SW480 (cell line): ENCODE results near the gene AGRN.
A peak's percentile ranks its signal among the peaks of the same experiment; 100 is the strongest.
"Not testable (repeated sequence)": the region's sequence is repeated elsewhere in the genome, so short reads cannot be mapped to it uniquely, and the experiment has no call there.

Experiments used
- DNase-seq: peaks from one replicate; pipeline ENCODE4 v3.0.0-alpha.2; 2016; ENCODE audit warnings: low spot score

AGRN gene

GRCh38 chr1:1067284-1067859 lies 47.5 kb downstream of the AGRN start:
- DNase-seq = no peak

- DNase-seq = peak; percentile 61
These were observed 48.1 kb downstream of the AGRN start for GRCh38 chr1:1067860-1068516.

- DNase-seq = peak; percentile 75
These were observed 48.7 kb downstream of the AGRN start for GRCh38 chr1:1068517-1069055.

- DNase-seq = peak; percentile 92
These were observed 49.3 kb downstream of the AGRN start for GRCh38 chr1:1069056-1069710.

- DNase-seq = no peak
These were observed 50.1 kb downstream of the AGRN start for GRCh38 chr1:1069711-1070676.

GRCh38 chr1:1071486-1072298 lies 51.8 kb downstream of the AGRN start:
- no peak for DNase-seq

- DNase-seq = no peak
These were observed 52.5 kb downstream of the AGRN start for GRCh38 chr1:1072299-1072848.

GRCh38 chr1:1072849-1073742 lies 53.2 kb downstream of the AGRN start:
- no peak for DNase-seq

GRCh38 chr1:1073743-1074587 lies 54.0 kb downstream of the AGRN start, which contains the start of gene RNF223:
Gene RNF223, minus strand, starts transcription at chr1:1074306. Its CDS starts 1,740 bp downstream, at chr1:1072566.
- peak; percentile 86 for DNase-seq

GRCh38 chr1:1074631-1075147 lies 54.8 kb downstream of the AGRN start:
- no peak for DNase-seq

- DNase-seq = no peak
These were observed 55.4 kb downstream of the AGRN start for GRCh38 chr1:1075148-1075935.

- DNase-seq = not testable (repeated sequence)
These were observed 57.5 kb downstream of the AGRN start for GRCh38 chr1:1077396-1077795.

GRCh38 chr1:1079408-1080121 lies 59.6 kb downstream of the AGRN start:
- DNase-seq = peak; percentile 93

GRCh38 chr1:1080122-1080757 lies 60.3 kb downstream of the AGRN start:
- peak; percentile 83 for DNase-seq

- no peak for DNase-seq
These were observed 61.0 kb downstream of the AGRN start for GRCh38 chr1:1080951-1081310.
